HCT116 (cell line): ENCODE data around the gene CDC37L1. TPM values are rescaled to one million over a fixed set of nuclear protein-coding genes. Genes with fewer than 3 reads are reported as not detected.

ENCODE experiments used
- ATAC-seq: fragments of 200-7000 bp; cut with Tn5 transposase; 2 replicates; pipeline ENCODE4 v1.9.1; 2020; ENCODE audit warnings: mild to moderate bottlenecking, moderate library complexity
- BruUV-seq: library from RNA; stranded (reverse); fragments of 400-500 nt; replicated peaks from 2 replicates; lab custom pipeline; 2021; lab: Mats Ljungman, UMichigan
- CTCF ChIA-PET: fragments of 300-600 bp; sonication (Branson Sonifier 250); formaldehyde crosslinking; loops from one replicate; lab custom pipeline; 2021; ENCODE audit warnings: antibody characterized with exemption; lab: Charles Lee
- POLR2A ChIA-PET: fragments of 300-600, 350-600 bp; sonication (Branson Sonifier 250); formaldehyde crosslinking; loops from one replicate; lab custom pipeline; 2021; ENCODE audit warnings: antibody characterized with exemption; lab: Charles Lee
- RAD21 ChIA-PET, 2 experiments: fragments of 300-600 bp; sonication (Branson Sonifier 250); formaldehyde crosslinking; loops; one replicate each; lab custom pipeline; 2023; ENCODE audit warnings: low total read pairs in 2 of 2; ENCODE audit not compliant: uncharacterized antibody in 2 of 2, unreplicated experiment in 2 of 2, low non-redundant PET in 1 of 2; lab: Charles Lee
- DNase-seq: peaks from one replicate; pipeline ENCODE4 v3.0.0-alpha.2; 2010; ENCODE audit warnings: low read depth, low spot score
- H2AFZ ChIP-seq: fragments of 200-600 bp; shearing (Covaris generic), sonication (generic); 2 replicates; pipeline ENCODE4 v1.6.1; 2017; ENCODE audit warnings: low read depth, mixed run types, mixed read lengths, antibody characterized with exemption, low read length; ENCODE audit not compliant: poor library complexity, severe bottlenecking
- H3K27ac ChIP-seq: 2 replicates; pipeline ENCODE4 v1.5.1; 2012; ENCODE audit warnings: low read depth, low read length
- H3K27me3 ChIP-seq: fragments of 200-600 bp; sonication (generic); 2 replicates; pipeline ENCODE4 v1.6.1; 2016; ENCODE audit warnings: mixed run types, low read length, mixed read lengths; ENCODE audit not compliant: insufficient read depth
- H3K36me3 ChIP-seq, 2 experiments: fragments of 200-500 bp in 1 of 2; fragments of 200-600 bp in 1 of 2; sonication (Bioruptor generic) in 1 of 2; sonication (generic) in 1 of 2; 2 replicates each; pipeline versions ENCODE4 v1.5.1 to v1.6.1; 2014 to 2016; ENCODE audit warnings: low read length in 2 of 2, inconsistent platforms in 1 of 2, mixed read lengths in 1 of 2, mixed run types in 1 of 2; ENCODE audit not compliant: insufficient read depth in 2 of 2, control insufficient read depth in 1 of 2
- H3K4me1 ChIP-seq, 2 experiments: fragments of 200-600 bp in 1 of 2; sonication (generic) in 1 of 2; 2 replicates each; pipeline versions ENCODE4 v1.5.1 to v1.6.1; 2012 to 2017; ENCODE audit warnings: low read length in 2 of 2, inconsistent platforms in 1 of 2, mild to moderate bottlenecking in 1 of 2, mixed read lengths in 1 of 2, mixed run types in 1 of 2, moderate library complexity in 1 of 2; ENCODE audit not compliant: insufficient read depth in 2 of 2, control insufficient read depth in 1 of 2
- H3K4me2 ChIP-seq: fragments of 200-600 bp; sonication (generic); 2 replicates; pipeline ENCODE4 v1.6.1; 2017; ENCODE audit warnings: mixed run types, low read length, mixed read lengths
- H3K4me3 ChIP-seq, 2 experiments: fragments of 200-600 bp in 1 of 2; sonication (generic) in 1 of 2; replicated peaks in 1 of 2; 2 replicates each; pipeline ENCODE4 v1.5.1; 2011 to 2016; ENCODE audit warnings: low read length in 2 of 2, control low read depth in 1 of 2, low read depth in 1 of 2, mild to moderate bottlenecking in 1 of 2, mixed read lengths in 1 of 2, mixed run types in 1 of 2
- H3K79me2 ChIP-seq: fragments of 200-600 bp; sonication (generic); 2 replicates; pipeline ENCODE4 v1.6.1; 2017; ENCODE audit warnings: mild to moderate bottlenecking, mixed run types, low read length, moderate library complexity, mixed read lengths; ENCODE audit not compliant: insufficient read depth
- H3K9ac ChIP-seq: fragments of 200-600 bp; sonication (generic); 2 replicates; pipeline ENCODE4 v1.6.1; 2016; ENCODE audit warnings: low read length, mixed read lengths
- H3K9me2 ChIP-seq: fragments of 200-600 bp; sonication (generic), shearing (Covaris generic); 2 replicates; pipeline ENCODE4 v1.6.1; 2017; ENCODE audit warnings: mixed run types, mild to moderate bottlenecking, moderate library complexity; ENCODE audit not compliant: insufficient read depth
- H3K9me3 ChIP-seq, 2 experiments: fragments of 200-500 bp in 1 of 2; fragments of 200-600 bp in 1 of 2; sonication (Bioruptor generic) in 1 of 2; sonication (generic) in 1 of 2; 2 replicates each; pipeline ENCODE4 v1.6.1; 2014 to 2017; ENCODE audit warnings: low read length in 2 of 2, mixed read lengths in 2 of 2, inconsistent platforms in 1 of 2, low read depth in 1 of 2, mild to moderate bottlenecking in 1 of 2, mixed run types in 1 of 2, moderate library complexity in 1 of 2; ENCODE audit not compliant: control insufficient read depth in 1 of 2, insufficient read depth in 1 of 2
- H4K20me1 ChIP-seq: fragments of 200-600 bp; sonication (generic), shearing (Covaris generic); 2 replicates; pipeline ENCODE4 v1.6.1; 2017; ENCODE audit warnings: mixed run types, mild to moderate bottlenecking, moderate library complexity; ENCODE audit not compliant: insufficient read depth
- CBX3 ChIP-seq: IDR thresholded peaks from 2 replicates; pipeline ENCODE4 v1.6.1; 2012; ENCODE audit warnings: low read depth
- ELF1 ChIP-seq: IDR thresholded peaks from 2 replicates; pipeline ENCODE4 v1.6.1; 2012; ENCODE audit warnings: low read depth, borderline replicate concordance
- EZH2 ChIP-seq: fragments of 200-600 bp; sonication (generic); IDR thresholded peaks from 2 replicates; pipeline ENCODE4 v1.6.1; 2017; ENCODE audit warnings: antibody characterized with exemption, mixed run types
- EZH2phosphoT487 ChIP-seq: fragments of 200-600 bp; IDR thresholded peaks from 2 replicates; pipeline ENCODE4 v1.6.1; 2018; ENCODE audit warnings: antibody characterized with exemption, borderline replicate concordance
- JUND ChIP-seq: IDR thresholded peaks from 2 replicates; pipeline ENCODE4 v1.6.1; 2012
- RAD21 ChIP-seq: IDR thresholded peaks from 2 replicates; pipeline ENCODE4 v1.6.1; 2012; ENCODE audit warnings: low read depth, mild to moderate bottlenecking
- SIN3A ChIP-seq: IDR thresholded peaks from 2 replicates; pipeline ENCODE4 v1.6.1; 2012; ENCODE audit warnings: low read depth
- SRF ChIP-seq: IDR thresholded peaks from 2 replicates; pipeline ENCODE4 v1.6.1; 2012; ENCODE audit warnings: low read depth
- ZFX ChIP-seq: fragments of 450-650 bp; IDR thresholded peaks from 2 replicates; pipeline ENCODE4 v1.6.1; 2017
- intact Hi-C: fragments of 100-400 bp; cut with micrococcal nuclease; formaldehyde crosslinking; loops from 2 replicates; pipeline ENCODE4 v1.10.0; 2022
- total RNA-seq: library from RNA; stranded (reverse); gene quantifications from one replicate; pipeline ENCODE4 v1.2.1, GENCODE V29; 2021; ENCODE audit not compliant: unreplicated experiment
- TF ChIP-seq, protein P1 (sequence below), 3 experiments: fragments of 200-600 bp in 1 of 3; sonication (generic) in 1 of 3; IDR thresholded peaks in 2 of 3; conservative IDR thresholded peaks in 1 of 3; 2 replicates each; pipeline ENCODE4 v1.5.1; 2012 to 2017; ENCODE audit warnings: low read depth in 2 of 3, low read length in 2 of 3, antibody characterized with exemption in 1 of 3, borderline replicate concordance in 1 of 3, control low read depth in 1 of 3, mild to moderate bottlenecking in 1 of 3, mixed read lengths in 1 of 3, mixed run types in 1 of 3, moderate library complexity in 1 of 3; ENCODE audit not compliant: insufficient read depth in 1 of 3
- TF ChIP-seq, protein P2 (sequence below): IDR thresholded peaks from 2 replicates; pipeline ENCODE4 v1.6.1; 2012
- TF ChIP-seq, protein P3 (sequence below): IDR thresholded peaks from 2 replicates; pipeline ENCODE4 v1.6.1; 2012; ENCODE audit warnings: low read depth

Gene CDC37L1
- total RNA-seq, 1 experiment from 2014 or later: 18.1 TPM

DNA sequence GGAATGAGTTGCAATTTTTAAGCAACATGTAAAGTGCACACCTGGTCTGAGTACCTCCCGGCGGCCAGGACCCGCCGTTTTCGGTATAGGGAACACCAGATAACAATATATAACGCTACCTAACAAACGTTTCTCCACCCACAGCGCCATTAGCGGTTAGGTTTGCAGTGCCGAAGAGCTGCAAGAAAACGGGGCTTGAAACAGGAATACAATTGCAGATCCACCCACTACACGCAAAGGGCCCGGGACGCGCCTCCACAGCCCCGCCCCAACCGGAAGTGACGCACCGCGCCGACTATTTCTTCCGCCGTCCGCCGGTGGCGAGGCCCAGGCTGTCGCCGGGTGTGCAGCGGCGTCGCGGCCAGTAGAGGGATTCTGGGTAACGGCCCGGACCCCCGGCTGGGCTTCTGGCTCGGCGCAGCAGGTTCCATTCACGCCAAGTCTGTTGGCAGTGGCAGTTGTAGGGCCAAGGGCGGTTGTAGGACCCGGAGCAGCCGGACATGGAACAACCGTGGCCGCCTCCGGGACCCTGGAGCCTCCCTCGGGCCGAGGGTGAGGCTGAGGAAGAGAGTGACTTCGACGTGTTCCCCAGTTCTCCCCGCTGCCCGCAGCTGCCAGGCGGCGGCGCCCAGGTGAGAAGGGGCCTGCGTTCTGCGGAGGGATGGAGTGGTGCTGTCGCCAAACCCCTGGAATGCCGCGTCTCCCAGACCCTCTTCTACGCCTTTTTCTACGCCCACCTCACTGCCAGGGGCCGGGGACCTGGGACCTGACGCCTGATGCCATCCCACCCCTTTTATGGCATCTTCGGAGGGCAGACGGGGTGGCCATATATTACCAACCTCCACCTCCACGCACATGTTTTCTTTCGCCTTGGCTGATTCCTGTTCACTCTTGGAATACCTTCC lies at the start of gene CDC37L1 (continued):
- TF ChIP-seq, protein P1, sequence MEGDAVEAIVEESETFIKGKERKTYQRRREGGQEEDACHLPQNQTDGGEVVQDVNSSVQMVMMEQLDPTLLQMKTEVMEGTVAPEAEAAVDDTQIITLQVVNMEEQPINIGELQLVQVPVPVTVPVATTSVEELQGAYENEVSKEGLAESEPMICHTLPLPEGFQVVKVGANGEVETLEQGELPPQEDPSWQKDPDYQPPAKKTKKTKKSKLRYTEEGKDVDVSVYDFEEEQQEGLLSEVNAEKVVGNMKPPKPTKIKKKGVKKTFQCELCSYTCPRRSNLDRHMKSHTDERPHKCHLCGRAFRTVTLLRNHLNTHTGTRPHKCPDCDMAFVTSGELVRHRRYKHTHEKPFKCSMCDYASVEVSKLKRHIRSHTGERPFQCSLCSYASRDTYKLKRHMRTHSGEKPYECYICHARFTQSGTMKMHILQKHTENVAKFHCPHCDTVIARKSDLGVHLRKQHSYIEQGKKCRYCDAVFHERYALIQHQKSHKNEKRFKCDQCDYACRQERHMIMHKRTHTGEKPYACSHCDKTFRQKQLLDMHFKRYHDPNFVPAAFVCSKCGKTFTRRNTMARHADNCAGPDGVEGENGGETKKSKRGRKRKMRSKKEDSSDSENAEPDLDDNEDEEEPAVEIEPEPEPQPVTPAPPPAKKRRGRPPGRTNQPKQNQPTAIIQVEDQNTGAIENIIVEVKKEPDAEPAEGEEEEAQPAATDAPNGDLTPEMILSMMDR (IDR thresholded peaks at IDR 0.05 in 2 of 3, conservative IDR thresholded peaks at IDR 0.05 in 1 of 3; ENCODE audit: borderline replicate concordance in 1 of 3, insufficient read depth in 1 of 3, low read depth in 2 of 3, low read length in 2 of 3): peak; percentile 20 to 59 (median 48); a peak in 4 of 6 replicates
- peak; percentile 95 for TF ChIP-seq SIN3A
- TF ChIP-seq CBX3: peak; percentile 50; the same call in 1 of the 2 replicates
- TF ChIP-seq, protein P2, sequence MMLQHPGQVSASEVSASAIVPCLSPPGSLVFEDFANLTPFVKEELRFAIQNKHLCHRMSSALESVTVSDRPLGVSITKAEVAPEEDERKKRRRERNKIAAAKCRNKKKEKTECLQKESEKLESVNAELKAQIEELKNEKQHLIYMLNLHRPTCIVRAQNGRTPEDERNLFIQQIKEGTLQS: no peak
- peak; percentile 9; the same call in 1 of the 2 replicates for TF ChIP-seq SRF
- no peak for TF ChIP-seq EZH2
- TF ChIP-seq, all 23 proteins: peak for 16

DNA sequence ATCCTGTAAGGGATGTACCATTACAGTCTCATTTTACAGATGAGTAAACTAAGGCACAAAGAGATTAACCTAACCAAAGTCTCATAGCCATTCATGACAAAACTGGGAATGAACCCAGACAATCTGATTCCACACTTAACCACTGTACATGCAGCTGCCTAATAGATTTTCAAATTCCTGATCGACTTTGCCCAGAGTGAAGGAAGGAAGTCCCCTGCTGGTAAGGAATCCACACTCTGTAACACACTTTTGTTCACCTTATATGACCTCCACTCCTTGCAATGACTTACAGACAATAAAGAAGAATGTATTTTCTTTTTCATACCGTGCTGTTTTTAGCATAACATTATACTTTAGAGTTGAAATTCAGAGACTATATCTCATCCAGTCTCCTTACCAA lies 48.5 kb upstream of the CDC37L1 start:
- no TSS peak for BruUV-seq
- RAD21 ChIA-PET: no interaction called here
- DNase-seq (no peak), ATAC-seq (peak; percentile 53; the same call in 1 of the 2 replicates)
- H3K4me3 ChIP-seq: no peak overlapping the region
- H3K27ac ChIP-seq: no peak overlapping the region
- no peaks in the 10 kb centered on the region for H3K9me2 ChIP-seq
- intact Hi-C loops: no loop called here
- no peaks in the 10 kb centered on the region for H4K20me1 ChIP-seq
- TF ChIP-seq ELF1 (no peak), EZH2phosphoT487 (no peak), EZH2 (no peak), RAD21 (no peak), JUND (no peak), ZFX (no peak)
- TF ChIP-seq, protein P3, sequence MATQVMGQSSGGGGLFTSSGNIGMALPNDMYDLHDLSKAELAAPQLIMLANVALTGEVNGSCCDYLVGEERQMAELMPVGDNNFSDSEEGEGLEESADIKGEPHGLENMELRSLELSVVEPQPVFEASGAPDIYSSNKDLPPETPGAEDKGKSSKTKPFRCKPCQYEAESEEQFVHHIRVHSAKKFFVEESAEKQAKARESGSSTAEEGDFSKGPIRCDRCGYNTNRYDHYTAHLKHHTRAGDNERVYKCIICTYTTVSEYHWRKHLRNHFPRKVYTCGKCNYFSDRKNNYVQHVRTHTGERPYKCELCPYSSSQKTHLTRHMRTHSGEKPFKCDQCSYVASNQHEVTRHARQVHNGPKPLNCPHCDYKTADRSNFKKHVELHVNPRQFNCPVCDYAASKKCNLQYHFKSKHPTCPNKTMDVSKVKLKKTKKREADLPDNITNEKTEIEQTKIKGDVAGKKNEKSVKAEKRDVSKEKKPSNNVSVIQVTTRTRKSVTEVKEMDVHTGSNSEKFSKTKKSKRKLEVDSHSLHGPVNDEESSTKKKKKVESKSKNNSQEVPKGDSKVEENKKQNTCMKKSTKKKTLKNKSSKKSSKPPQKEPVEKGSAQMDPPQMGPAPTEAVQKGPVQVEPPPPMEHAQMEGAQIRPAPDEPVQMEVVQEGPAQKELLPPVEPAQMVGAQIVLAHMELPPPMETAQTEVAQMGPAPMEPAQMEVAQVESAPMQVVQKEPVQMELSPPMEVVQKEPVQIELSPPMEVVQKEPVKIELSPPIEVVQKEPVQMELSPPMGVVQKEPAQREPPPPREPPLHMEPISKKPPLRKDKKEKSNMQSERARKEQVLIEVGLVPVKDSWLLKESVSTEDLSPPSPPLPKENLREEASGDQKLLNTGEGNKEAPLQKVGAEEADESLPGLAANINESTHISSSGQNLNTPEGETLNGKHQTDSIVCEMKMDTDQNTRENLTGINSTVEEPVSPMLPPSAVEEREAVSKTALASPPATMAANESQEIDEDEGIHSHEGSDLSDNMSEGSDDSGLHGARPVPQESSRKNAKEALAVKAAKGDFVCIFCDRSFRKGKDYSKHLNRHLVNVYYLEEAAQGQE: no peak
- TF ChIP-seq, protein P1 (IDR thresholded peaks at IDR 0.05 in 2 of 3, conservative IDR thresholded peaks at IDR 0.05 in 1 of 3; ENCODE audit: borderline replicate concordance in 1 of 3, insufficient read depth in 1 of 3, low read depth in 2 of 3, low read length in 2 of 3): no peak
- TF ChIP-seq, protein P2: no peak
- H3K4me1 ChIP-seq: peaks cover 0 to 6% of the 10 kb centered on the region in 2 experiments; a peak in 1 of 4 replicates
- H3K9ac ChIP-seq: no peak overlapping the region
- H3K79me2 ChIP-seq: no peaks in the 10 kb centered on the region
- no peaks in the 10 kb centered on the region for H3K27me3 ChIP-seq
- CTCF ChIA-PET: no interaction called here
- no peak overlapping the region for H2AFZ ChIP-seq
- no peak overlapping the region for H3K4me2 ChIP-seq
- POLR2A ChIA-PET: no interaction called here
- no peaks in the 10 kb centered on the region for H3K9me3 ChIP-seq
- no peaks in the 10 kb centered on the region for H3K36me3 ChIP-seq
